Loucy (cell line): Measurements from ENCODE around the gene IWS1.
A peak's percentile ranks its signal among the peaks of the same experiment; 100 is the strongest.

Experiments used
- H2AFZ ChIP-seq: fragments of 200-600 bp; sonication (generic); 2 replicates; pipeline ENCODE4 v1.6.0; 2016; ENCODE audit warnings: antibody characterized with exemption, mild to moderate bottlenecking, low read length, moderate library complexity
- H3F3A ChIP-seq: fragments of 200-600 bp; 2 replicates; pipeline ENCODE4 v1.6.0; 2016; ENCODE audit warnings: antibody characterized with exemption, low read depth, mild to moderate bottlenecking
- H3K27me3 ChIP-seq: fragments of 200-600 bp; sonication (generic); 2 replicates; pipeline ENCODE4 v1.6.1; 2014; ENCODE audit warnings: low read length, mild to moderate bottlenecking; ENCODE audit not compliant: insufficient read depth, poor library complexity, severe bottlenecking
- H3K36me3 ChIP-seq: fragments of 200-600 bp; sonication (generic); 2 replicates; pipeline ENCODE4 v1.6.1; 2016; ENCODE audit warnings: low read length; ENCODE audit not compliant: insufficient read depth
- H3K4me1 ChIP-seq: fragments of 200-600 bp; sonication (generic); 2 replicates; pipeline ENCODE4 v1.5.1; 2014; ENCODE audit warnings: low read length, mild to moderate bottlenecking; ENCODE audit not compliant: insufficient read depth, poor library complexity, severe bottlenecking
- H3K4me2 ChIP-seq: fragments of 200-600 bp; sonication (generic); 2 replicates; pipeline ENCODE4 v1.6.0; 2014; ENCODE audit warnings: antibody characterized with exemption, low read length, low read depth, mild to moderate bottlenecking; ENCODE audit not compliant: poor library complexity, severe bottlenecking
- H3K4me3 ChIP-seq: fragments of 200-600 bp; sonication (generic); 2 replicates; pipeline ENCODE4 v1.5.1; 2014; ENCODE audit warnings: low read length, mild to moderate bottlenecking, mixed read lengths; ENCODE audit not compliant: poor library complexity, severe bottlenecking
- H3K79me2 ChIP-seq: fragments of 200-600 bp; sonication (generic); 2 replicates; pipeline ENCODE4 v1.6.1; 2014; ENCODE audit warnings: low read length; ENCODE audit not compliant: insufficient read depth
- H3K9ac ChIP-seq: fragments of 200-600 bp; sonication (generic); 2 replicates; pipeline ENCODE4 v1.6.0; 2014; ENCODE audit warnings: mild to moderate bottlenecking, low read depth, low read length, moderate library complexity; ENCODE audit not compliant: poor library complexity, severe bottlenecking
- H3K9me2 ChIP-seq: fragments of 200-600 bp; sonication (generic); replicated peaks from 2 replicates; pipeline ENCODE4 v1.6.1; 2016; ENCODE audit warnings: low read depth, low read length, mixed read lengths
- H3K9me3 ChIP-seq: fragments of 200-600 bp; sonication (generic); 2 replicates; pipeline ENCODE4 v1.6.1; 2014; ENCODE audit warnings: mild to moderate bottlenecking, antibody characterized with exemption, low read length, low read depth; ENCODE audit not compliant: insufficient read depth
- H4K20me1 ChIP-seq: fragments of 200-600 bp; sonication (generic); 2 replicates; pipeline ENCODE4 v1.6.0; 2014; ENCODE audit warnings: antibody characterized with exemption, low read length, mild to moderate bottlenecking; ENCODE audit not compliant: insufficient read depth, poor library complexity, severe bottlenecking
- CTCF ChIP-seq: fragments of 200-600 bp; sonication (generic); conservative IDR thresholded peaks from 2 replicates; pipeline ENCODE4 v1.5.1; 2014; ENCODE audit warnings: mild to moderate bottlenecking, antibody characterized with exemption, low read length
- EZH2phosphoT487 ChIP-seq: fragments of 200-600 bp; IDR thresholded peaks from 2 replicates; pipeline ENCODE4 v1.6.1; 2018; ENCODE audit warnings: antibody characterized with exemption, mild to moderate bottlenecking, moderate library complexity, borderline replicate concordance

Gene IWS1

DNA sequence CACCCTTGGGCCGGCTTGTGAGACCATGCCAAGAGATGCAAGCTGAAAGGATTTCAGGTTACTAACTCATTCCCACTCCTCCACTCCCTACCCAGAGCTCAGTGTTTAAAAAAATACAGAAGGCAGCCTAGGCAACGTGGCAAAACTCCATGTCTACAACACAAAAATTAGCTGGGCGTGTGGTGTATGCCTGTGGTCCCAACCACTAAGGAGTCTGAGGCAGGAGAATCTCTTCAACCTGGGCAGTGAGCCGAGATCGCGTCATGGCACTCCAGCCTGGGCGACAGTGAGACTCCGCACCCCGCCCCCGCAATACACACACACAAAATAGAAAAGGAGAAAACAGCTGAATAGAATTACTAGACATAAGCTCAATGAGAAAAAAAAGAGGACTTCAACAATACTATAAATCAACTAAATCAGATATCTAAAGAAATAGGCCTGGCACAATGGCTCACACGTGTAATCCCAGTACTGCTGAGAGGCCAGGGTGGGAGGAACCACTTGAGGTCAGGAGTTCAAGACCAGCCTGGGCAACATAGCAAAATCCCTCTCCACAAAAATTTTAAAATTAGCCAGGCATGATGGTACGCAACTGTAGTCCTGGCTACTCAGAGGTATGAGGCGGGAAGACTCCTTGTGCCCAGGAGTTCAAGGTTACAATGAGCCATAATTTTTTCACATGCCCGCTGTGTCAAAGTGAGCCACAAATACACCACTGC lies 10.1 kb downstream of the IWS1 start:
- H3K9ac ChIP-seq, result no peak overlapping the region

DNA sequence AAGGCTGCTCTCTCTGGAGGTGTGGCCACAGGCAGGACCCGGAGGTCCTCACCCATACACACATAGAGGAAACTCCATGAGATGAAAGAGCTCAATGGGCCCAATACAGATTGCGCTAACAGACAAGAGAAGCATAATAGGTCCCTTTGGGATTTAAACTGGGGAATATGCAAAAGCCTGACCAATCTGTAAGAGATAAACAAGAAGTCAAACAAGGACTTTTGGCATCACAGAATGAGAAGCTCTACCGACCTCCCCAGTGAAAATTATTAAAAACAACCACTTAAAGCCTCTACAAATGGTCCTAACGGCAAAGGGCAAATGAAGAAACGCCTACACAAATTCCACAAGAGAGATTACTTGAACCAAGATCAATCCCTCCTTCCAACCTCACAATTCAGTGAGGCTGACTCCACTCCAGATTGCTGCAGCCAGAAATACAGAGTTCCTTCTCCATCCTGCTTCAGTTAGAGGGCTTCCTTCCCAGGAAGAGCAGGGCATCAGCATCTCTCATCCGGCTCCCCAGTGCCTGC lies 10.8 kb downstream of the IWS1 start:
- no peak overlapping the region for H2AFZ ChIP-seq
- H3K79me2 ChIP-seq, result peaks cover 95% of the 10 kb centered on the region
- H3K9me2 ChIP-seq, result no peaks in the 10 kb centered on the region
- TF ChIP-seq EZH2phosphoT487, result no peak
- TF ChIP-seq CTCF, result no peak
- peaks cover 22% of the 10 kb centered on the region for H3K4me1 ChIP-seq
- no peak overlapping the region for H3K9ac ChIP-seq
- peaks cover 41% of the 10 kb centered on the region; the same call in 1 of the 2 replicates for H3K36me3 ChIP-seq
- peak overlapping the region; percentile 35 for H3K4me2 ChIP-seq
- H4K20me1 ChIP-seq, result peaks cover 55% of the 10 kb centered on the region
- no peaks in the 10 kb centered on the region for H3K27me3 ChIP-seq
- H3K4me3 ChIP-seq, result no peak overlapping the region
- H3F3A ChIP-seq, result no peaks in the 10 kb centered on the region
- H3K9me3 ChIP-seq, result no peaks in the 10 kb centered on the region

More for the DNA sequence above, 10.1 kb downstream of the IWS1 start:
- H3K9me2 ChIP-seq, result no peaks in the 10 kb centered on the region
- H3K79me2 ChIP-seq, result peaks cover 95% of the 10 kb centered on the region
- peak overlapping the region; percentile 35 for H3K4me2 ChIP-seq
- TF ChIP-seq CTCF, result no peak
- no peak for TF ChIP-seq EZH2phosphoT487
- H3K36me3 ChIP-seq, result peaks cover 41% of the 10 kb centered on the region; the same call in 1 of the 2 replicates
- H4K20me1 ChIP-seq, result peaks cover 54% of the 10 kb centered on the region
- H3K4me1 ChIP-seq, result peaks cover 26% of the 10 kb centered on the region
- H3K9me3 ChIP-seq, result no peaks in the 10 kb centered on the region
- H3K4me3 ChIP-seq, result no peak overlapping the region
- no peaks in the 10 kb centered on the region for H3K27me3 ChIP-seq
- H3F3A ChIP-seq, result no peaks in the 10 kb centered on the region
- H2AFZ ChIP-seq, result no peak overlapping the region

DNA sequence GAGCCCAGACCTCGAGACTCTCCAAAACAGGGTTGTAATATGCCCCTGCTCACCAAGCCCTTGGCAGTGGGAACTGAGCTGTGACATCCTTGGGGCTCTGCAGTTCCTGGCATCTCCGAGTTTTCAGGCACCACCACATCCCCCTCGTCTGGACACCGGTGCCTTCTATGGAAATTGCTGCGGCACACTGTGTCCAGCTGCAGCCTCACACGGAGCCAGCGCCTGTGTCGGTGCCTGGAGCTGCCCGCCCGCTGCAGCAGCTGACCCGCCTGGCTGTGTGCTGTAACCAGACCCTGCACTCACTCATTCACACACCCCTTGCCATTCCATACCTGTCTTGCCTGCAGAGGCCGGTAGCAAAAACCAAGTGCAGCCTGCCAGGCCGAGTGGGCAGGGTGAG lies 11.8 kb downstream of the IWS1 start:
- H2AFZ ChIP-seq, result no peak overlapping the region
- H3K36me3 ChIP-seq, result peaks cover 37% of the 10 kb centered on the region; the same call in 1 of the 2 replicates
- no peaks in the 10 kb centered on the region for H3K27me3 ChIP-seq
- no peaks in the 10 kb centered on the region for H3K9me2 ChIP-seq
- H3K4me2 ChIP-seq, result no peak overlapping the region
- H3K9me3 ChIP-seq, result no peaks in the 10 kb centered on the region
- no peak overlapping the region for H3K9ac ChIP-seq
- peaks cover 22% of the 10 kb centered on the region for H3K4me1 ChIP-seq
- H4K20me1 ChIP-seq, result peaks cover 60% of the 10 kb centered on the region
- TF ChIP-seq EZH2phosphoT487 (no peak), CTCF (no peak)
- H3K4me3 ChIP-seq, result no peak overlapping the region
- H3K79me2 ChIP-seq, result peaks cover 95% of the 10 kb centered on the region
- H3F3A ChIP-seq, result no peaks in the 10 kb centered on the region
